Stromal cell of bone marrow (primary cell): ENCODE data around the gene KBTBD3.

ENCODE experiments used
- DNase-seq: peaks from one replicate; pipeline ENCODE4 v3.0.0-alpha.2; 2012; ENCODE audit warnings: low read depth

Gene KBTBD3

GRCh38 chr11:106076919-106077608 lies at the start of gene KBTBD3:
Gene KBTBD3, minus strand, starts transcription at chr11:106077347. Its CDS starts 18,250 bp downstream, at chr11:106059097.
- peak; percentile 99 for DNase-seq

- no peak for DNase-seq
These were observed 44.6 kb upstream of the KBTBD3 start for GRCh38 chr11:106121570-106122320.

GRCh38 chr11:106105986-106106385 lies 28.8 kb upstream of the KBTBD3 start:
- DNase-seq = no peak

- peak; percentile 13 for DNase-seq
These were observed 24.7 kb upstream of the KBTBD3 start for GRCh38 chr11:106101819-106102218.

- no peak for DNase-seq
These were observed 24.2 kb upstream of the KBTBD3 start for GRCh38 chr11:106101370-106101769.

GRCh38 chr11:106098893-106099553 lies 21.9 kb upstream of the KBTBD3 start:
- no peak for DNase-seq

GRCh38 chr11:106092446-106092845 lies 15.3 kb upstream of the KBTBD3 start:
- DNase-seq = no peak

- DNase-seq = peak; percentile 28
These were observed 14.5 kb upstream of the KBTBD3 start for GRCh38 chr11:106091480-106092123.

GRCh38 chr11:106088896-106089295 lies 11.7 kb upstream of the KBTBD3 start:
- DNase-seq = no peak

- peak; percentile 34 for DNase-seq
These were observed 10.8 kb upstream of the KBTBD3 start for GRCh38 chr11:106087815-106088435.

- DNase-seq = no peak
These were observed 9.7 kb upstream of the KBTBD3 start for GRCh38 chr11:106086850-106087249.

GRCh38 chr11:106086135-106086534 lies 9.0 kb upstream of the KBTBD3 start:
- no peak for DNase-seq

GRCh38 chr11:106082096-106082495 lies 4.9 kb upstream of the KBTBD3 start:
- no peak for DNase-seq

- DNase-seq = peak; percentile 12
These were observed 685 bp upstream of the KBTBD3 start, which contains the start of gene AASDHPPT for GRCh38 chr11:106077609-106078455. Gene AASDHPPT, plus strand, starts transcription at chr11:106077662. Its CDS starts 49 bp downstream, at chr11:106077711.

- DNase-seq = no peak
These were observed 802 bp downstream of the KBTBD3 start for GRCh38 chr11:106076171-106076918.

- DNase-seq = no peak
These were observed 4.3 kb downstream of the KBTBD3 start for GRCh38 chr11:106072804-106073203.

GRCh38 chr11:106070606-106071005 lies 6.5 kb downstream of the KBTBD3 start:
- no peak for DNase-seq

GRCh38 chr11:106063009-106063408 lies 14.1 kb downstream of the KBTBD3 start:
- no peak for DNase-seq

GRCh38 chr11:106061954-106062949 lies 14.9 kb downstream of the KBTBD3 start:
- no peak for DNase-seq
